ENCODE results near the gene ECI1.
"Not testable (repeated sequence)": the region's sequence is repeated elsewhere in the genome, so short reads cannot be mapped to it uniquely, and the experiment has no call there.

GRCh38 chr16:2263026-2263425 lies 11.6 kb upstream of the ECI1 start:
- not testable (repeated sequence) for TF ChIP-seq CTCF, EZH2phosphoT487 (IDR thresholded peaks at IDR 0.05; ENCODE audit: low read length)
